Kidney (tissue), 14 donors: Measurements from ENCODE around the gene SLC26A1. TPM values are rescaled to one million over a fixed set of nuclear protein-coding genes. Genes with fewer than 3 reads are reported as not detected.

Experiments
- DNase-seq, 5 donors: peaks; one replicate each; pipeline ENCODE4 v3.0.0-alpha.2; 2013 to 2020
- FAIRE-seq: peaks from 2 replicates; lab custom pipeline; 2012; peaks lifted over from hg19 to GRCh38; lab: Jason Lieb, UNC
- H3K27ac ChIP-seq, 2 donors: one replicate each; pipeline ENCODE4 v1.7.0; 2013; ENCODE audit warnings: low read depth in 2 of 2, low read length in 2 of 2, inconsistent platforms in 1 of 2
- H3K27me3 ChIP-seq: one replicate; pipeline ENCODE4 v1.7.1; 2013; ENCODE audit warnings: low read length, inconsistent platforms; ENCODE audit not compliant: control insufficient read depth, insufficient read depth
- H3K36me3 ChIP-seq, 3 donors: one replicate each; pipeline versions ENCODE4 v1.7.0 to v1.7.1; 2013; ENCODE audit warnings: low read length in 3 of 3, control low read depth in 1 of 3, inconsistent platforms in 1 of 3; ENCODE audit not compliant: insufficient read depth in 3 of 3, control insufficient read depth in 2 of 3
- H3K4me1 ChIP-seq, 3 donors: one replicate each; pipeline versions ENCODE4 v1.7.0 to v1.7.1; 2013; ENCODE audit warnings: low read length in 3 of 3, inconsistent platforms in 1 of 3, low read depth in 1 of 3; ENCODE audit not compliant: control insufficient read depth in 2 of 3, insufficient read depth in 2 of 3
- H3K4me3 ChIP-seq, 3 donors: one replicate each; pipeline versions ENCODE4 v1.7.0 to v1.8.1; 2013; ENCODE audit warnings: low read length in 3 of 3, control low read depth in 1 of 3, inconsistent platforms in 1 of 3
- H3K9ac ChIP-seq, 3 donors: one replicate each; pipeline versions ENCODE4 v1.7.0 to v1.7.1; 2013; ENCODE audit warnings: low read length in 3 of 3, control low read depth in 1 of 3, inconsistent platforms in 1 of 3
- H3K9me3 ChIP-seq, 3 donors: one replicate each; pipeline versions ENCODE4 v1.7.0 to v1.7.1; 2013; ENCODE audit warnings: low read length in 3 of 3, control low read depth in 1 of 3, inconsistent platforms in 1 of 3; ENCODE audit not compliant: control insufficient read depth in 2 of 3, insufficient read depth in 1 of 3
- intact Hi-C: fragments of 100-400 bp; cut with DNase I; formaldehyde crosslinking; loops from one replicate; pipeline ENCODE4 v1.11.1; 2022
- polyA plus RNA-seq: library from polyadenylated mRNA; stranded (reverse); fragments of 350-450 nt; fragmentation: Illumina TruSeq; extraction: RNeasy Lipid Tissue Mini Kit (QIAGEN cat#74804); gene quantifications from one replicate; pipeline ENCODE4 v1.2.3, GENCODE V29; 2014; ENCODE audit warnings: low read depth, low replicate concordance; ENCODE audit not compliant: insufficient read depth
- total RNA-seq: library from RNA; stranded (reverse); fragmentation: NEBNext Ultra II Directional; extraction: Animal tissue kit (Norgen Biotek cat#: 25700); gene quantifications from one replicate; pipeline ENCODE4 v1.2.1, GENCODE V29; 2021
- TF ChIP-seq, protein P1 (sequence below): IDR thresholded peaks from 3 replicates; pipeline ENCODE4 v1.5.1; 2012; ENCODE audit warnings: mild to moderate bottlenecking, moderate library complexity, borderline replicate concordance; ENCODE audit not compliant: insufficient read depth; ENCODE audit errors: extremely low read depth
- donor health status: control.
- donor health status: control.
- donor health status: control.
- donor health status: control.
- donor health status: control.
- donor health status: DM: yes; HTN: yes; CAD: no.
- donor health status: Normal renal cell carcinoma (clear cell type).

SLC26A1 gene
- total and polyA plus RNA-seq, 2 donors from 2014 or later, result 2.9 to 10.2 TPM

DNA sequence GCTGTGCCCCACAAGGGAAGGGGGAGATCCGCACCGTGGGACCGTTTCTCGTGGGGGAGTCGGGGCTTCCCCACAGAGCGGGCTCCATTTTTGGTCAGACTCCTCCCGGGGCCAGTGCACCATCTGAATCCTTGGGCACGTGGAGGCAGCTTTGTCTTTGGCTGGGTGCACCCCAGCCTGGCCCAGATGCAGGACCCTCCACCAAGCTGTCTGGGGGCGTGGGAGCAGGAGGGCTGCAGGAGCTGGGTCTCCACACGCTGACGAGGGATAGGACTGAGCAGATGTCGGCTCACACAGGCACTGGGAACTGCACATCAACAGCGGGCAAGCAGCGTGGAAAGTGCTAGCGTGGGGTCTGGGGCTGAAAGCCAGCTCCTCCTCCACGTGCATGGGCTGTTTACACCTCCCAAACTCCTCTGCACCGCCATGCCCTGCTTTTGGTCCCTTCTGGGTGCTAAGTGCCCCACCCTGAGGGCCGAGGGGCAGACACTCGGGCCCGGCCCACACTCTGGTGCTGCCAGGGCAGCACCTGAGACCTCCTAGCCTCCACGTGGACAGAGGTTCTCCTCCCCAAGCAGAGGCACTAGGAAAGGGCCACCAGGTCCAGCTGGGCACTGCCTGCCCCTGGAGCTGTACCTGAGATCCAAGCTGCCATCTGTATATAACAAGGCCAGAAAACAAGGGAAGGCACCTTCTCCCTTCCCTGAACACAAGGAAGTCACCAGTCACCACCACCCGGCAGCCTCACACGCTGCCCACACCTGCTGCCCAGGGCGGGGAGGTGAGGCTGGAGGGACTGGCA is 33.7 kb downstream of the SLC26A1 start:
- H3K9me3 ChIP-seq, result no peaks in the 10 kb centered on the region
- H3K9ac ChIP-seq, result no peak overlapping the region
- H3K36me3 ChIP-seq, result peaks cover 0 to under 1% (median 0%) of the 10 kb centered on the region in 3 donors
- no peak overlapping the region for H3K27ac ChIP-seq
- FAIRE-seq (no peak), DNase-seq (peak in 2 of 5 donors; percentile 30 to 66)
- H3K4me3 ChIP-seq, result no peak overlapping the region
- H3K4me1 ChIP-seq, result no peaks in the 10 kb centered on the region
- TF ChIP-seq, protein P1, sequence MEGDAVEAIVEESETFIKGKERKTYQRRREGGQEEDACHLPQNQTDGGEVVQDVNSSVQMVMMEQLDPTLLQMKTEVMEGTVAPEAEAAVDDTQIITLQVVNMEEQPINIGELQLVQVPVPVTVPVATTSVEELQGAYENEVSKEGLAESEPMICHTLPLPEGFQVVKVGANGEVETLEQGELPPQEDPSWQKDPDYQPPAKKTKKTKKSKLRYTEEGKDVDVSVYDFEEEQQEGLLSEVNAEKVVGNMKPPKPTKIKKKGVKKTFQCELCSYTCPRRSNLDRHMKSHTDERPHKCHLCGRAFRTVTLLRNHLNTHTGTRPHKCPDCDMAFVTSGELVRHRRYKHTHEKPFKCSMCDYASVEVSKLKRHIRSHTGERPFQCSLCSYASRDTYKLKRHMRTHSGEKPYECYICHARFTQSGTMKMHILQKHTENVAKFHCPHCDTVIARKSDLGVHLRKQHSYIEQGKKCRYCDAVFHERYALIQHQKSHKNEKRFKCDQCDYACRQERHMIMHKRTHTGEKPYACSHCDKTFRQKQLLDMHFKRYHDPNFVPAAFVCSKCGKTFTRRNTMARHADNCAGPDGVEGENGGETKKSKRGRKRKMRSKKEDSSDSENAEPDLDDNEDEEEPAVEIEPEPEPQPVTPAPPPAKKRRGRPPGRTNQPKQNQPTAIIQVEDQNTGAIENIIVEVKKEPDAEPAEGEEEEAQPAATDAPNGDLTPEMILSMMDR, result no peak
- intact Hi-C loops, result no loop called here
- H3K27me3 ChIP-seq, result no peaks in the 10 kb centered on the region

DNA sequence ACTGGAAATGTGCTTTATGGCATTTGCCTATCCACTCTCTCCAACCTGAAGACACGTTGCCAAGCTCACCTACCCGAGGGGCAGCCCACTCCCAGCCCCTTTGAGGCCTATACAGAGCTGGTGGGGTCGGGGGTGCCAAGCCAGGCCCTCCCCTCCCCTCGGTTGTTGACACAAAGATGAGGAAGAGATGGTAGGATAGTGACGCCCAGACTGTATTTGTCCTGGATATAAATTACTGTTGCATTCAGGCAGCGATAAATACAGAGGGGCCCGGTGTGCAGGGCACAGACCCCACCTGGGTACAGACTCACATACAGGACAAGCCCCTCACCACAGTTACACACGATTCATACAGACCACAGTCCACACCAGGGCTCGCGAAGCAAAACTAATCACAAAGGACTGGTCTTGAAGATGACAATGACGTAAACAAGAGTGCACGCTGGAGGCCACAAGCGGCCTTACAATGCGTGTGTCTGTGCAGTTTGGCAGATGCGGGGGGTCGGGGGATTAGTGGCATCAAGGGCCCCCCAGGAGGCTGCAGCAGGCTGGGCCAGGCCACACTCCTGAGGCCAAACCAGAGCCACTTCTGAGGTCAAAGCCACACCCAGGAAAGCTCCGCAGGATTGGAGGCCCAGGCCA is 34.4 kb downstream of the SLC26A1 start:
- H3K4me1 ChIP-seq, result no peaks in the 10 kb centered on the region
- H3K27ac ChIP-seq, result no peak overlapping the region
- H3K4me3 ChIP-seq, result no peak overlapping the region
- no peak overlapping the region for H3K9ac ChIP-seq
- intact Hi-C loops, result no loop called here
- H3K36me3 ChIP-seq, result peaks cover 0 to 5% (median 0%) of the 10 kb centered on the region in 3 donors
- no peak for FAIRE-seq
- no peaks in the 10 kb centered on the region for H3K9me3 ChIP-seq
- TF ChIP-seq, protein P1, result no peak
- H3K27me3 ChIP-seq, result no peaks in the 10 kb centered on the region
- DNase-seq, result peak in 2 of 5 donors; percentile 12 to 38

DNA sequence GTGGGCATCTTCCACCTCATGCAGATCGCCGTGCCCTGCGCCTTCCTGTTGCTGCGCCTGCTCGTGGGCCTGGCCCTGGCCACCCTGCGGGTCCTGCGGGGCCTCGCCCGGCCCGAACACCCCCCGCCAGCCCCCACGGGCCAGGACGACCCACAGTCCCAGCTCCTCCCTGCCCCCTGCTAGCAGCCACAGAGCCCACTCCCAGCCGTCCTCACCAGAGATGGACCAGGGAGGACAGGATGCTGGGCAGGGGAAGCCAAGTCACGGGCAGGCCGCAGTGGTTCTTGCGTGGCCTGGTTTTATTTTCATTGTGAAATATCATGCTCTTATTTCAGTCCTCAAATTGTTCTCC is 34.9 kb downstream of the SLC26A1 start:
- Histone ChIP-seq H3K9me3 (no peaks in the 10 kb centered on the region), H3K27me3 (no peaks in the 10 kb centered on the region), H3K9ac (no peak overlapping the region), H3K4me3 (no peak overlapping the region), H3K4me1 (no peaks in the 10 kb centered on the region), H3K27ac (no peak overlapping the region), H3K36me3 (peaks cover 0 to 5% (median 0%) of the 10 kb centered on the region in 3 donors)
- DNase-seq, result peak in 1 of 5 donors; percentile 15
- TF ChIP-seq, protein P1, result no peak
- intact Hi-C loops, result no loop called here
- no peak for FAIRE-seq
